A549 (cell line): Measurements from ENCODE around the gene CACNG6. TPM values are rescaled to one million over a fixed set of nuclear protein-coding genes. Genes with fewer than 3 reads are reported as not detected.

Source experiments
- ATAC-seq, 2 experiments: fragments of 200-7000 bp in 1 of 2; fragments of >200 bp in 1 of 2; cut with Nextera tagmentation in 1 of 2; cut with Tn5 transposase in 1 of 2; 3 replicates each; pipeline versions ENCODE4 v1.8.0 to v1.9.1; 2018 to 2020; ENCODE audit warnings: mild to moderate bottlenecking in 1 of 2, moderate library complexity in 1 of 2
- CTCF ChIA-PET: fragments of 300-600 bp; sonication (Branson Sonifier 250); formaldehyde crosslinking; extraction: SDS; loops from one replicate; lab custom pipeline; 2021; ENCODE audit warnings: antibody characterized with exemption, inconsistent platforms; lab: Yijun Ruan, JAX
- POLR2A ChIA-PET: fragments of 350-600 bp; formaldehyde crosslinking; extraction: SDS; loops from one replicate; lab custom pipeline; 2021; ENCODE audit warnings: antibody characterized with exemption, inconsistent platforms; lab: Yijun Ruan, JAX
- DNase-seq, 2 experiments: peaks; one replicate each; pipeline versions ENCODE4 v3.0.0 to v3.0.0-alpha.2; 2011 to 2016; ENCODE audit warnings: low read depth in 1 of 2, low spot score in 1 of 2
- FAIRE-seq: peaks from 2 replicates; lab custom pipeline; 2011; peaks lifted over from hg19 to GRCh38; lab: Jason Lieb, UNC
- H3K27ac ChIP-seq, 2 experiments: fragments of >200 bp; sonication (Bioruptor Twin); formaldehyde crosslinking; 3 replicates each; pipeline ENCODE4 v1.5.1; 2016 to 2017
- H3K4me1 ChIP-seq: fragments of >200 bp; sonication (Bioruptor Twin); formaldehyde crosslinking; 3 replicates; pipeline ENCODE4 v1.6.1; 2016
- H3K4me2 ChIP-seq: fragments of >200 bp; sonication (Bioruptor Twin); formaldehyde crosslinking; 3 replicates; pipeline ENCODE4 v1.6.1; 2016
- H3K4me3 ChIP-seq: fragments of >200 bp; sonication (Bioruptor Twin); formaldehyde crosslinking; 3 replicates; pipeline ENCODE4 v1.5.1; 2016
- H3K9me3 ChIP-seq: fragments of >200 bp; sonication (Bioruptor Twin); formaldehyde crosslinking; 3 replicates; pipeline ENCODE4 v1.6.1; 2016
- CBX2 ChIP-seq: fragments of 200-600 bp; sonication (generic); IDR thresholded peaks from 2 replicates; pipeline ENCODE4 v1.6.1; 2016; ENCODE audit warnings: low read depth, mild to moderate bottlenecking, borderline replicate concordance
- GATA3 ChIP-seq: IDR thresholded peaks from 2 replicates; pipeline ENCODE4 v1.6.1; 2012; ENCODE audit warnings: borderline replicate concordance
- HOXB13 ChIP-seq: fragments of 250-450 bp; sonication (Bioruptor Pico); IDR thresholded peaks from 2 replicates; pipeline ENCODE4 v1.5.0; 2020; ENCODE audit warnings: low read depth, mild to moderate bottlenecking, moderate library complexity
- JUNB ChIP-seq: fragments of >200 bp; sonication (Bioruptor Twin); formaldehyde crosslinking; IDR thresholded peaks from 2 replicates; pipeline ENCODE4 v1.6.1; 2016
- KDM5A ChIP-seq: fragments of 200-600 bp; sonication (generic); IDR thresholded peaks from 2 replicates; pipeline ENCODE4 v1.6.1; 2016; ENCODE audit warnings: antibody characterized with exemption, mild to moderate bottlenecking
- NR3C1 ChIP-seq: fragments of >200 bp; sonication (Bioruptor Twin); formaldehyde crosslinking; IDR thresholded peaks from 3 replicates; pipeline ENCODE4 v1.6.1; 2017
- RARB ChIP-seq: fragments of 250-450 bp; sonication (Bioruptor Pico); IDR thresholded peaks from 2 replicates; pipeline ENCODE4 v1.8.0; 2021; ENCODE audit warnings: mild to moderate bottlenecking, moderate library complexity
- TFCP2L1 ChIP-seq: fragments of 250-450 bp; sonication (Bioruptor Pico); IDR thresholded peaks from 2 replicates; pipeline ENCODE4 v1.5.0; 2021; ENCODE audit warnings: mild to moderate bottlenecking
- ZFP36 ChIP-seq: fragments of 450-650 bp; IDR thresholded peaks from 2 replicates; pipeline ENCODE4 v1.6.1; 2014; ENCODE audit warnings: borderline replicate concordance; ENCODE audit not compliant: partially characterized antibody
- WGBS: methylation state at CpG from one replicate; pipeline ENCODE4 v1.1.6; 2017; ENCODE audit errors: missing lambda C conversion rate; 5-methylcytosine and 5-hydroxymethylcytosine counted together
- polyA plus RNA-seq, 4 experiments: library from polyadenylated mRNA; depleted of rRNA in 3 of 4; stranded (reverse); fragments of >200 nt; fragmentation: RNase III in 1 of 4; extraction: RNeasy Plus Mini Kit Qiagen cat#74134 plus additional on column Dnase treatment in 1 of 4; gene quantifications; 2 replicates in 3 of 4; 3 replicates in 1 of 4; pipeline ENCODE4 v1.2.3, GENCODE V29; 2011 to 2017
- TF ChIP-seq, protein P1 (sequence below): IDR thresholded peaks from 2 replicates; pipeline ENCODE4 v1.6.1; 2012; ENCODE audit warnings: low read depth, borderline replicate concordance
- TF ChIP-seq, protein P2 (sequence below): IDR thresholded peaks from 2 replicates; pipeline ENCODE4 v1.6.1; 2012
- TF ChIP-seq, protein P3 (sequence below): fragments of 250-450 bp; sonication (Bioruptor Pico); IDR thresholded peaks from 2 replicates; pipeline ENCODE4 v1.5.0; 2020; ENCODE audit warnings: low read depth, mild to moderate bottlenecking, moderate library complexity
- TF ChIP-seq, protein P4 (sequence below): fragments of >200 bp; sonication (Bioruptor Twin); formaldehyde crosslinking; IDR thresholded peaks from 2 replicates; pipeline ENCODE4 v1.6.1; 2016

The CACNG6 gene
- polyA plus RNA-seq, 2 of the 4 experiments (the other 2 are of a cell fraction), result 7.3 to 16.2 TPM

DNA sequence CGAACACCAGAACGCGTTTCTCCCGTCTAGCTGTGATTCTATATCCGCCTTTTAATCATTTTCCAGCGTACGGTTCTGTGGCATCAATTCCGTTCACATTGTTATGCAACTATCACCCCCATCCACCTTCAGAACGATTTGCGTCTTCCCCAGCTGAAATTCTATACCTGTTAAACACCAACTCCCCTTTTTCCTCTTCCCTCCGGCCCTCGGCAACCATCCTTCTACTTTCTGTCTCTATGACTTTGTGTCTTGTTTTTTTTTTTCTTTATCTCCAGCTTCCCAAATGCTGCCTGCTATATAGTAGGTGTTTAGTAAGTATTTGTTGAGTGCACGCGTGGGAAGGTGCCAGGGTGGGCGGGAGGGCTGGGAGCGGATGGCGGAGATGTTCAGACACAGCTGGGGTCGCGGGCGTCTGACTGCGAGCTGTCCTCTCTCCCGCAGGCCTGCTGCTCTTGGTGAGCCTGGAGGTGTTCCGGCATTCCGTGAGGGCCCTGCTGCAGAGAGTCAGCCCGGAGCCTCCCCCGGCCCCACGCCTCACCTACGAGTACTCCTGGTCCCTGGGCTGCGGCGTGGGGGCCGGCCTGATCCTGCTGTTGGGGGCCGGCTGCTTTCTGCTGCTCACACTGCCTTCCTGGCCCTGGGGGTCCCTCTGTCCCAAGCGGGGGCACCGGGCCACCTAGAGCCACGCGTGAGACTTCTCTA, 20.2 kb downstream of the CACNG6 start:
- H3K9me3 ChIP-seq, result no peaks in the 10 kb centered on the region
- 82% methylated on average over 36 of the region's 36 CpGs for WGBS
- DNase-seq, result no peak
- no peak overlapping the region for H3K4me3 ChIP-seq
- TF ChIP-seq CBX2 (no peak), JUNB (no peak), RARB (CRISPR knock-in tag) (no peak)
- ChIA-PET CTCF (interaction anchor here (1.3 to 4.4 kb wide), 4 partner anchors 12 to 203 kb away, joined by 3 to 31 read pairs (median 3); no protein-coding TSS in a partner anchor), POLR2A (interaction anchor here (0.9 kb wide), 1 partner anchor 33 kb away, joined by 14 read pairs; no protein-coding TSS in a partner anchor)
- no peak for ATAC-seq
- H3K4me1 ChIP-seq, result peaks cover 46% of the 10 kb centered on the region
- no peak for FAIRE-seq
- no peak overlapping the region for H3K4me2 ChIP-seq
- H3K27ac ChIP-seq, result peak overlapping the region; percentile 38 to 92

DNA sequence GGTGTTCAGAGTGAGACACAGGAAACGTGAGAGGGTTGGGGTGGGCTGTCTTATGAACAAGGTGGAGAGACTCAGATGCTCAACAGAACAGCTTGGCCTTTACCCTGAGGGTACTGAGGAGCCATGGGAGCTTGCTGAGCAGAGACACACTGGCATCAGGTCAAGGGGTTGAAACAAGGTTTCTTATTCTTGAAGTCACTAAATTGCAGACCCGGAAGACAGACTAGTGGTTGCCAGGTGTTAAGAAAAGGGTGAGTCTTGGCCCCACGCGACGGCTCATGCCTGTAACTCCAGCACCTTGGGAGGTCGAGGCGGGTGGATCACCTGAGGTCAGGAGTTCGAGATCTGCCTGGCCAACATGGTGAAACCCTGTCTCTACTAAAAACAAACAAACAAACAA, 22.4 kb downstream of the CACNG6 start:
- DNase-seq, result peak in 1 of 2 experiments; percentile 74
- POLR2A ChIA-PET, result no interaction called here
- no peak overlapping the region for H3K4me2 ChIP-seq
- TF ChIP-seq HOXB13 (CRISPR knock-in tag) (0 out of 2 replicates have a peak, but pooled peaks have one; percentile 11), ZFP36 (no peak)
- TF ChIP-seq, protein P1, sequence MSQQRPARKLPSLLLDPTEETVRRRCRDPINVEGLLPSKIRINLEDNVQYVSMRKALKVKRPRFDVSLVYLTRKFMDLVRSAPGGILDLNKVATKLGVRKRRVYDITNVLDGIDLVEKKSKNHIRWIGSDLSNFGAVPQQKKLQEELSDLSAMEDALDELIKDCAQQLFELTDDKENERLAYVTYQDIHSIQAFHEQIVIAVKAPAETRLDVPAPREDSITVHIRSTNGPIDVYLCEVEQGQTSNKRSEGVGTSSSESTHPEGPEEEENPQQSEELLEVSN, result 0 out of 2 replicates have a peak, but pooled peaks have one; percentile 20
- TF ChIP-seq, all 56 proteins: peak for 2
- peaks cover 11% of the 10 kb centered on the region for H3K9me3 ChIP-seq
- ATAC-seq (peak in 1 of 2 experiments; percentile 17; a peak in 3 of 6 replicates), FAIRE-seq (peak; percentile 23)
- H3K4me3 ChIP-seq, result no peak overlapping the region
- WGBS, result 74% methylated on average over 8 of the region's 8 CpGs
- peaks cover 32% of the 10 kb centered on the region for H3K4me1 ChIP-seq
- H3K27ac ChIP-seq, result peak overlapping the region; percentile 58 to 92
- CTCF ChIA-PET, result interaction anchor here (0.9 to 4.4 kb wide), 3 partner anchors 9 to 20 kb away, joined by 3 to 31 read pairs (median 7); no protein-coding TSS in a partner anchor

DNA sequence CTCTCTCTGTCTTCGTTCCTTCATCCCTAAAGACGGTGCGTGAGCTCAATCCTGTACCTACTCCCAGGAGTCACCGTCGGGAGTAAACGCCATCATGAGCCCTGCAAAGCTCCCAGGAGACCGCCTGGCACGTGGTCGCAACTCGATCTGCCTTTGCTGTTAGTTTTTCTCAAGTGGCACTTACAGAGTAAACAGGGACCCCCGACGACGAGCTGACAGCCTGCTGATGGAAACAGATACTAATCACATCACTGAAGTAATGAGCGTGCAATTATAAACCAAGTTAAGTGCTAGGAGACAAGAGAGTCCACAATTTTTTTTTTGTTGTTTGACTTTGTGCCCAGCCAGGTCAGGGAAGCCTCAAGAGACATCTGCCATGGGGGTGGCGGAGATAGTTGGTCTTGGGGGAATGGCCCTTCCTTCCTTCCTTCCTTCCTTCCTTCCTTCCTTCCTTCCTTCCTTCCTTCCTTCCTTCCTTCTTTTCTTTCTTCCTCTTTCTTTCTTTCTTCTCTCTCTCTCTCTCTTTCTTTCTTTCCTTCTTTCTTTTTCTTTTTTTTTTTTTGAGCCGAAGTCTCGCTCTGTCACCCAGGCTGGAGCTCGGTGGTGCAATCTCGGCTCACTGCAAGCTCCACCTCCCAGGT, 23.6 kb downstream of the CACNG6 start:
- no peak for DNase-seq
- Histone ChIP-seq H3K9me3 (peaks cover 11% of the 10 kb centered on the region), H3K27ac (peak overlapping the region; percentile 58 to 92), H3K4me2 (no peak overlapping the region)
- POLR2A ChIA-PET, result no interaction called here
- no peak for TF ChIP-seq GATA3
- TF ChIP-seq NR3C1, result no peak
- TF ChIP-seq, protein P2, sequence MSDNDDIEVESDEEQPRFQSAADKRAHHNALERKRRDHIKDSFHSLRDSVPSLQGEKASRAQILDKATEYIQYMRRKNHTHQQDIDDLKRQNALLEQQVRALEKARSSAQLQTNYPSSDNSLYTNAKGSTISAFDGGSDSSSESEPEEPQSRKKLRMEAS, result no peak
- TF ChIP-seq, all 56 proteins: peak for 0
- 75% methylated on average over 19 of the region's 19 CpGs for WGBS
- no peak for FAIRE-seq
- H3K4me1 ChIP-seq, result peaks cover 32% of the 10 kb centered on the region
- CTCF ChIA-PET, result interaction anchor here (0.6 to 4.4 kb wide), 5 partner anchors 8 to 249 kb away, joined by 3 to 31 read pairs (median 5); no protein-coding TSS in a partner anchor
- ATAC-seq, result no peak
- no peak overlapping the region for H3K4me3 ChIP-seq

DNA sequence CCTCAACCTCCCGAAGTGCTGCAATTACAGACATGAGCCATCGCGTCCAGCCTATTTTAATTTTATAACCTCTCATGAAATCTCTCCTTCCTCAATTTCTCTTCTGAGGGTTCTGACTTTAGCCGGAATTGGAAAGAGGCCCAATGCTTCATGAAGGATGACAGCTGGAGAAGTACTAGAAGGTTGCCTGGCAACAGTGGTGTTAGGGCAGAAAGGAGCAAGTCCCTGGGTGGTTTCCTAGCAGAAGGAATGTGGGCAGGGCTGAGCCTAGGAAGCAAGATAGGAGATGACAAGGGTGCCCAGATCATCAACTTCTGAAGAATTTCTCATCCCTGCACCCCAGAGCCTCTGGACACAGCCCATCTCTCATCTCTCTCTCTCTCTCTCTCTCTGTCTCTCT, 25.8 kb downstream of the CACNG6 start:
- WGBS, result 92% methylated on average over 4 of the region's 4 CpGs
- FAIRE-seq, result peak; percentile 93
- peaks cover 11% of the 10 kb centered on the region for H3K9me3 ChIP-seq
- peak in 1 of 2 experiments; percentile 15; a peak in 3 of 6 replicates for ATAC-seq
- CTCF ChIA-PET, result interaction anchor here (0.9 to 3.1 kb wide), 10 partner anchors 8 to 208 kb away, joined by 3 to 10 read pairs (median 4); partner anchors contain the start of gene CACNG6
- peak overlapping the region; percentile 85 to 92; a peak in 4 of 6 replicates for H3K27ac ChIP-seq
- H3K4me1 ChIP-seq, result peaks cover 34% of the 10 kb centered on the region
- H3K4me2 ChIP-seq, result no peak overlapping the region
- no peak overlapping the region for H3K4me3 ChIP-seq
- DNase-seq, result peak; percentile 50 to 88
- POLR2A ChIA-PET, result interaction anchor here (0.7 to 0.8 kb wide), 3 partner anchors 26 to 151 kb away, joined by 3 to 10 read pairs (median 4); partner anchors contain the start of gene CACNG6
- TF ChIP-seq KDM5A (no peak), HOXB13 (CRISPR knock-in tag) (no peak), TFCP2L1 (CRISPR knock-in tag) (no peak)
- TF ChIP-seq, protein P3, sequence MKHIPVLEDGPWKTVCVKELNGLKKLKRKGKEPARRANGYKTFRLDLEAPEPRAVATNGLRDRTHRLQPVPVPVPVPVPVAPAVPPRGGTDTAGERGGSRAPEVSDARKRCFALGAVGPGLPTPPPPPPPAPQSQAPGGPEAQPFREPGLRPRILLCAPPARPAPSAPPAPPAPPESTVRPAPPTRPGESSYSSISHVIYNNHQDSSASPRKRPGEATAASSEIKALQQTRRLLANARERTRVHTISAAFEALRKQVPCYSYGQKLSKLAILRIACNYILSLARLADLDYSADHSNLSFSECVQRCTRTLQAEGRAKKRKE (CRISPR knock-in tag), result 0 out of 2 replicates have a peak, but pooled peaks have one; percentile 5
- TF ChIP-seq, protein P4, sequence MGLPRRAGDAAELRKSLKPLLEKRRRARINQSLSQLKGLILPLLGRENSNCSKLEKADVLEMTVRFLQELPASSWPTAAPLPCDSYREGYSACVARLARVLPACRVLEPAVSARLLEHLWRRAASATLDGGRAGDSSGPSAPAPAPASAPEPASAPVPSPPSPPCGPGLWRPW, result no peak
- TF ChIP-seq, all 56 proteins: peak for 1
